Thoracic aorta (tissue), 2 donors: ENCODE measurements around the gene TANGO2. TPM values are rescaled to one million over a fixed set of nuclear protein-coding genes. Genes with fewer than 3 reads are reported as not detected.

Experiments used
- ATAC-seq: fragments of 150-250 bp; one replicate; pipeline ENCODE4 v1.8.0; 2017; ENCODE audit warnings: low read depth; ENCODE audit not compliant: insufficient number of reproducible peaks, low FRiP score
- DNase-seq: peaks from one replicate; pipeline ENCODE4 v3.0.0-alpha.2; 2020; ENCODE audit warnings: low spot score
- H3K27ac ChIP-seq, 2 donors: fragments of 200-600 bp; sonication (generic); 1 replicate in 1 of 2; 2 replicates in 1 of 2; pipeline ENCODE4 v1.5.1; 2016; ENCODE audit warnings: mild to moderate bottlenecking in 2 of 2, moderate library complexity in 2 of 2
- H3K27me3 ChIP-seq: fragments of 200-600 bp; sonication (generic); replicated peaks from 2 replicates; pipeline ENCODE4 v1.6.0; 2016; ENCODE audit warnings: mild to moderate bottlenecking; ENCODE audit not compliant: insufficient read depth
- H3K36me3 ChIP-seq: fragments of 200-600 bp; sonication (generic); one replicate; pipeline ENCODE4 v1.5.1; 2016
- H3K4me1 ChIP-seq, 2 donors: fragments of 200-600 bp; sonication (generic); 1 replicate in 1 of 2; 2 replicates in 1 of 2; pipeline versions ENCODE4 v1.5.1 to v1.6.0; 2016; ENCODE audit warnings: low read depth in 2 of 2, mild to moderate bottlenecking in 1 of 2; ENCODE audit not compliant: control insufficient read depth in 1 of 2
- H3K4me3 ChIP-seq: fragments of 200-600 bp; sonication (generic); 2 replicates; pipeline ENCODE4 v1.5.1; 2016; ENCODE audit warnings: mild to moderate bottlenecking
- H3K9me3 ChIP-seq: fragments of 200-600 bp; sonication (generic); 2 replicates; pipeline ENCODE4 v1.5.1; 2016
- CTCF ChIP-seq: fragments of 200-600 bp; sonication (generic); IDR thresholded peaks from one replicate; pipeline ENCODE4 v1.5.1; 2019; ENCODE audit warnings: antibody characterized with exemption
- total RNA-seq, 2 donors: library from RNA; depleted of rRNA; stranded (reverse); fragments of >200 nt; gene quantifications; one replicate each; pipeline versions ENCODE4 v1.1.0 to v1.2.3, GENCODE V29; 2016

TANGO2 gene
- total RNA-seq, 2 donors from 2014 or later, result 48.7 to 109 TPM

DNA sequence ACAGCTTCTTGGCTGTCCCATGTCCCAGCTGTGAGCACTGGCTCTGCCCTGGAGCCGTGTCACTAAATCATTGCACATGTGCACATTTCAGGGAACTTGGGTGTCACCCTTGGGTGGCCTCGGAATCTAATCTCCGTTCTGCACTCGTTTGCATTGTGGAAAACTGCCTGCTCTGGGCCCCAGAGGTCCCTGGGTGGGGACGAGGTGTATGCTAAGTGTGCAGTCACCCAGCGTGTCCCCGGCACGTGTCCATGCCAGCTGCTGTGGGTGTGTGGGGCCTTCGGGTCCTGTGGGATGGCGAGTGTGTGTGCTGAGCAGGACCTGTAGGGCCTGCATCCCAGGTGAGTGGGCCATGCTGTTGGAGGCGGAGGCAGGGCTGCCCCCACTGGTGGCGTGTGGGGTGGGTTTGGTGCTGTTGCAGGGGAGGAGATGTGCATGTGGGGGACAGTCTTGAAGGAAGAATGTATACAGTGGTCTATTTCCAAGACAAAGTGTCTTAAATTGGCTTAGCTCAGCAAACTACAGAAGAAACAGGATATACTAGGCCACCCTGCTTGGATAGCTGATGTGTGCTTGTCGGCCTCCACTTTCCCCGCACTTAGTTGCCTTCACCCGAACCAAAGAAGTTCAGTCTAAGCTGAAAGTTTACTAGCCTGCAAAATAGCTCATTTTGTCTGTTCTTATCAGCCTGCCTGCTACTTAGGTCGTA, 14.6 kb downstream of the TANGO2 start:
- peaks cover 8 to 31% of the 10 kb centered on the region in 2 donors for H3K4me1 ChIP-seq
- H3K9me3 ChIP-seq, result no peaks in the 10 kb centered on the region
- H3K27ac ChIP-seq, result no peak overlapping the region
- H3K4me3 ChIP-seq, result no peak overlapping the region
- no peak for DNase-seq
- TF ChIP-seq CTCF, result no peak
- ATAC-seq, result no peak
- H3K36me3 ChIP-seq, result peaks cover 23% of the 10 kb centered on the region
- H3K27me3 ChIP-seq, result no peaks in the 10 kb centered on the region

DNA sequence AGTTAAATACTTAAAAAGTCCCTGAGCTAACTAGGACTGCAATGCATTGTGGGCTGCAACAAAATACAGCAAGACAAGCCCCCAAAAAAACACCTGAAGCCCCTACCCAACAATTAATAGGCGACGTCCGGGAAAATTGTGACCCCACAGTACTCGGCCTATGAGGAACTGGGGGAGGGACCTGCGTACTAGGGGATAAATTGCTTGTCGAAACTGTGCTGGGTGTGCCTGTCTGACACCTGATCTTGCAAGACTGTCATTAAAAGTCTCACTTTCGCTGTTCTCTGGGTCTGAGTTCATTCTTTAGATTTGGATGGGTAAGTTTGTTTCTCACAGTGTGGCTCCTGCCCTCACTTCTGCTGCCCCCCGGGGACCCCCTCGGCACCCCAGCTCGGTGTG, 15.2 kb downstream of the TANGO2 start:
- DNase-seq (no peak), ATAC-seq (no peak)
- TF ChIP-seq CTCF, result no peak
- H3K9me3 ChIP-seq, result no peaks in the 10 kb centered on the region
- no peaks in the 10 kb centered on the region for H3K27me3 ChIP-seq
- H3K4me1 ChIP-seq, result peaks cover 8 to 31% of the 10 kb centered on the region in 2 donors
- H3K36me3 ChIP-seq, result peaks cover 27% of the 10 kb centered on the region
- no peak overlapping the region for H3K4me3 ChIP-seq
- no peak overlapping the region for H3K27ac ChIP-seq

DNA sequence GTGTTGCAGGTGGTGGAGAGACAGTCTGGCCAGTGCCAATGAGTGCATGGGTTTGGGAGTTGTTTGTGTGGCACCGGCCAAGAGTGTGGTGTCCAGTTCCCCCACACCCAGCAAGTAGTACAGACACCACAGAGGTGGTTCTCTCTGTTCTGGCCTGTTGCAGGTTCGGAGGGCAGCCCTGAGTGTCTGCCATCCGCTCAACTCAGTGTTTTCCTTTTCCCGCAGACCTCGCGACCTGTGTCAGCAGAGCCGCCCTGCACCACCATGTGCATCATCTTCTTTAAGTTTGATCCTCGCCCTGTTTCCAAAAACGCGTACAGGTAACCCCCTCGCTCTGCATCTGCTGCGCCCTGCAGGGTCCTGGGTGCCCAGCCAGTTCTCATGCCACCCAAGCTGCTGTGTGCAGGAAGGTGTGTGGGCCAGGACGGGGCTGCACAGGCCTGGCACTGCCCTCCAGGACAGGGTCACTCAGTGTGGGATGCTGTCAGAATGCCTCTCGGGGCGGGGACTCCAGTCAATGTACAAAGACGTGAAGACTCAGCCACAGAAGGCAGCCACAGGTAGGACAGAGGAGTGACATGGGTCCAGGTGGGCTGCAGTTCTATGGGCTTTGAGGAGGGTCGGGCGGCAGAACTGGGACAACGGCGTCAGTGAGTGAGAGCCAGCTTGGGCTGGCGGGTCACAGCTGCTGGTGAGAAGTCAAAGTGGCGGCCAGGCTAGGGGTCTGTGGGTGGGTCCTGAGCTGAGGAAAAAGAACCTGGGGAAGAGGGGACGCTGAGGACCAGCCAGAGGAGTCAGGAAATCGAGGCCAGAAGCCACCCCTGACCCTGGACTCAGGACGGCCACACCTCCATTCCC, 15.9 kb downstream of the TANGO2 start:
- no peaks in the 10 kb centered on the region for H3K9me3 ChIP-seq
- ATAC-seq (no peak), DNase-seq (no peak)
- H3K4me1 ChIP-seq, result peaks cover 8 to 31% of the 10 kb centered on the region in 2 donors
- peaks cover 28% of the 10 kb centered on the region for H3K36me3 ChIP-seq
- TF ChIP-seq CTCF, result no peak
- H3K27ac ChIP-seq, result no peak overlapping the region
- no peaks in the 10 kb centered on the region for H3K27me3 ChIP-seq
- H3K4me3 ChIP-seq, result no peak overlapping the region

DNA sequence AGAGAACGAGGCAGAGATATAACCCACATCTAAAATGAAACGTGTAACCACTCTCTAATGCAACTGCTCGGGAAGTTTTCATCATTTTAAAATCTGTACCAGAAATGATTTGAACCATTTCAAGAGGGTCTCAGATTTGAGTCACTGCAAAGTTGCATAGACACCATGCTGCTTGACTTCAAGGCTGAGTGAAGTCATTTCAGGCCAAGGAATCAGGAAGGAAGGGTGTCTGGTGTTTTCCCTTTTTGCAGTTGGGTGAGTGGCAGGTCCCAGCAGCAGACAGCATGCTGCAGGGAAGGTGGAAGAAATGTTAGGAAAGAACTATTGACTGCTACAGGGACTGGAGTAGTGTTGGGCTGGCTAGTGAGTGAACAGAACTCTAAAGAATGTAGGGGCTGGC, 16.5 kb downstream of the TANGO2 start:
- DNase-seq (no peak), ATAC-seq (no peak)
- Histone ChIP-seq H3K27ac (no peak overlapping the region), H3K27me3 (no peaks in the 10 kb centered on the region), H3K4me3 (no peak overlapping the region), H3K4me1 (peaks cover 8 to 27% of the 10 kb centered on the region in 2 donors), H3K9me3 (no peaks in the 10 kb centered on the region), H3K36me3 (peaks cover 31% of the 10 kb centered on the region)
- TF ChIP-seq CTCF, result no peak

- peaks cover 38% of the 10 kb centered on the region for H3K36me3 ChIP-seq
- no peak for TF ChIP-seq CTCF
- no peak for ATAC-seq
Observed at GRCh38 chr22:20038574-20038973, 17.7 kb downstream of the TANGO2 start.

More at GRCh38 chr22:20038574-20038973, 17.7 kb downstream of the TANGO2 start:
- H3K27ac ChIP-seq, result no peak overlapping the region
- no peaks in the 10 kb centered on the region for H3K9me3 ChIP-seq
- H3K27me3 ChIP-seq, result no peaks in the 10 kb centered on the region
- DNase-seq, result no peak
- H3K4me1 ChIP-seq, result peaks cover 0 to 15% of the 10 kb centered on the region in 2 donors
- no peak overlapping the region for H3K4me3 ChIP-seq
